HEK293 (cell line): ENCODE results near the gene PEAK3.
A peak's percentile ranks its signal among the peaks of the same experiment; 100 is the strongest.

Experiments
- CTCF ChIA-PET: fragments of 350-600 bp; formaldehyde crosslinking; extraction: SDS; loops from one replicate; lab custom pipeline; 2021; ENCODE audit warnings: antibody characterized with exemption; lab: Yijun Ruan, JAX
- POLR2A ChIA-PET: fragments of 300-600 bp; formaldehyde crosslinking; extraction: SDS; loops from one replicate; lab custom pipeline; 2020; ENCODE audit warnings: antibody characterized with exemption, inconsistent platforms; lab: Yijun Ruan, JAX
- H3K27ac ChIP-seq: fragments of 200-500 bp; sonication (Bioruptor generic); 2 replicates; pipeline ENCODE4 v1.5.1; 2014; ENCODE audit warnings: low read depth, low read length, control low read depth, inconsistent platforms; ENCODE audit errors: extremely low read depth
- H3K36me3 ChIP-seq, 2 experiments: fragments of 200-500 bp in 1 of 2; sonication (Bioruptor generic) in 1 of 2; 1 replicate in 1 of 2; 2 replicates in 1 of 2; pipeline ENCODE4 v1.5.1; 2014 to 2017; ENCODE audit warnings: inconsistent platforms in 2 of 2, low read length in 2 of 2; ENCODE audit not compliant: control insufficient read depth in 2 of 2, insufficient read depth in 1 of 2
- H3K4me1 ChIP-seq: fragments of 200-500 bp; sonication (Bioruptor generic); 2 replicates; pipeline ENCODE4 v1.5.1; 2014; ENCODE audit warnings: mild to moderate bottlenecking, low read length, inconsistent platforms; ENCODE audit not compliant: control insufficient read depth, insufficient read depth
- H3K4me3 ChIP-seq: 2 replicates; pipeline ENCODE4 v1.5.1; 2011; ENCODE audit warnings: low read depth, mild to moderate bottlenecking, control low read depth, low read length, moderate library complexity
- H3K9me3 ChIP-seq: fragments of 200-500 bp; sonication (Bioruptor generic); 2 replicates; pipeline ENCODE4 v1.5.1; 2014; ENCODE audit warnings: low read depth, low read length, inconsistent platforms; ENCODE audit not compliant: control insufficient read depth, insufficient read depth
- GFI1B ChIP-seq: fragments of 450-650 bp; formaldehyde crosslinking; IDR thresholded peaks from 2 replicates; pipeline ENCODE4 v1.5.1; 2016; ENCODE audit warnings: missing biosample characterization, missing genetic modification characterization
- GLIS1 ChIP-seq: fragments of 450-650 bp; formaldehyde crosslinking; IDR thresholded peaks from 2 replicates; pipeline ENCODE4 v1.5.1; 2016; ENCODE audit warnings: missing biosample characterization, missing genetic modification characterization
- GLIS2 ChIP-seq: fragments of 450-650 bp; formaldehyde crosslinking; IDR thresholded peaks from 2 replicates; pipeline ENCODE4 v1.5.1; 2016; ENCODE audit warnings: missing biosample characterization, missing genetic modification characterization
- HIC1 ChIP-seq: fragments of 450-650 bp; formaldehyde crosslinking; IDR thresholded peaks from 2 replicates; pipeline ENCODE4 v1.5.1; 2016; ENCODE audit warnings: missing biosample characterization, missing genetic modification characterization
- IKZF3 ChIP-seq: fragments of 450-650 bp; IDR thresholded peaks from 2 replicates; pipeline ENCODE4 v1.5.0; 2018; ENCODE audit warnings: missing biosample characterization, mild to moderate bottlenecking, missing genetic modification characterization, moderate library complexity
- OVOL3 ChIP-seq: fragments of 450-650 bp; formaldehyde crosslinking; IDR thresholded peaks from 2 replicates; pipeline ENCODE4 v1.5.1; 2016; ENCODE audit warnings: missing biosample characterization, missing genetic modification characterization
- SP2 ChIP-seq: fragments of 450-650 bp; formaldehyde crosslinking; IDR thresholded peaks from 2 replicates; pipeline ENCODE4 v1.5.1; 2016; ENCODE audit warnings: missing biosample characterization, missing genetic modification characterization
- SP7 ChIP-seq: fragments of 450-650 bp; formaldehyde crosslinking; IDR thresholded peaks from 2 replicates; pipeline ENCODE4 v1.5.1; 2016; ENCODE audit warnings: missing biosample characterization, missing genetic modification characterization
- TCF7L2 ChIP-seq: IDR thresholded peaks from 2 replicates; pipeline ENCODE4 v1.6.1; 2011; ENCODE audit warnings: low read depth, mild to moderate bottlenecking, inconsistent platforms, low read length, moderate library complexity, borderline replicate concordance
- ZBTB10 ChIP-seq: fragments of 450-650 bp; formaldehyde crosslinking; IDR thresholded peaks from 2 replicates; pipeline ENCODE4 v1.5.1; 2016; ENCODE audit warnings: missing biosample characterization, missing genetic modification characterization
- ZBTB21 ChIP-seq: fragments of 450-650 bp; formaldehyde crosslinking; IDR thresholded peaks from 2 replicates; pipeline ENCODE4 v1.5.1; 2017; ENCODE audit warnings: missing biosample characterization, missing genetic modification characterization
- ZEB2 ChIP-seq: fragments of 450-650 bp; formaldehyde crosslinking; IDR thresholded peaks from 2 replicates; pipeline ENCODE4 v1.5.1; 2016; ENCODE audit warnings: missing biosample characterization, missing genetic modification characterization
- ZNF157 ChIP-seq: fragments of 450-650 bp; formaldehyde crosslinking; IDR thresholded peaks from 2 replicates; pipeline ENCODE4 v1.5.1; 2016; ENCODE audit warnings: missing biosample characterization, missing genetic modification characterization
- ZNF202 ChIP-seq: fragments of 450-650 bp; formaldehyde crosslinking; IDR thresholded peaks from 2 replicates; pipeline ENCODE4 v1.5.1; 2016; ENCODE audit warnings: missing biosample characterization, missing genetic modification characterization, borderline replicate concordance
- ZNF214 ChIP-seq: fragments of 450-650 bp; formaldehyde crosslinking; IDR thresholded peaks from 2 replicates; pipeline ENCODE4 v1.5.1; 2017; ENCODE audit warnings: missing biosample characterization, mild to moderate bottlenecking, missing genetic modification characterization, borderline replicate concordance
- ZNF223 ChIP-seq: fragments of 450-650 bp; formaldehyde crosslinking; IDR thresholded peaks from 2 replicates; pipeline ENCODE4 v1.5.1; 2016; ENCODE audit warnings: missing biosample characterization, missing genetic modification characterization
- ZNF248 ChIP-seq: fragments of 450-650 bp; formaldehyde crosslinking; IDR thresholded peaks from 2 replicates; pipeline ENCODE4 v1.5.1; 2017; ENCODE audit warnings: missing biosample characterization, missing genetic modification characterization
- ZNF391 ChIP-seq: fragments of 450-650 bp; formaldehyde crosslinking; IDR thresholded peaks from 2 replicates; pipeline ENCODE4 v1.5.1; 2016; ENCODE audit warnings: low read depth, missing biosample characterization, missing genetic modification characterization, borderline replicate concordance
- ZNF510 ChIP-seq: fragments of 450-650 bp; formaldehyde crosslinking; IDR thresholded peaks from 2 replicates; pipeline ENCODE4 v1.5.1; 2018; ENCODE audit warnings: mild to moderate bottlenecking, missing genetic modification characterization, missing biosample characterization; ENCODE audit not compliant: insufficient replicate concordance
- ZNF560 ChIP-seq: fragments of 450-650 bp; formaldehyde crosslinking; IDR thresholded peaks from 2 replicates; pipeline ENCODE4 v1.5.1; 2017; ENCODE audit warnings: missing biosample characterization, missing genetic modification characterization, borderline replicate concordance
- ZNF621 ChIP-seq: fragments of 450-650 bp; formaldehyde crosslinking; IDR thresholded peaks from 2 replicates; pipeline ENCODE4 v1.5.1; 2017; ENCODE audit warnings: missing biosample characterization, missing genetic modification characterization
- ZNF623 ChIP-seq: fragments of 450-650 bp; formaldehyde crosslinking; IDR thresholded peaks from 2 replicates; pipeline ENCODE4 v1.5.1; 2016; ENCODE audit warnings: missing biosample characterization, missing genetic modification characterization
- ZNF624 ChIP-seq: fragments of 450-650 bp; formaldehyde crosslinking; IDR thresholded peaks from 2 replicates; pipeline ENCODE4 v1.5.1; 2017; ENCODE audit warnings: missing biosample characterization, missing genetic modification characterization
- ZNF629 ChIP-seq: fragments of 450-650 bp; formaldehyde crosslinking; IDR thresholded peaks from 2 replicates; pipeline ENCODE4 v1.5.1; 2017; ENCODE audit warnings: missing biosample characterization, missing genetic modification characterization
- ZNF747 ChIP-seq: fragments of 450-650 bp; formaldehyde crosslinking; IDR thresholded peaks from 2 replicates; pipeline ENCODE4 v1.5.1; 2016; ENCODE audit warnings: missing biosample characterization, missing genetic modification characterization
- ZSCAN30 ChIP-seq: fragments of 450-650 bp; IDR thresholded peaks from 2 replicates; pipeline ENCODE4 v1.5.1; 2018; ENCODE audit warnings: missing biosample characterization, mild to moderate bottlenecking, missing genetic modification characterization, moderate library complexity
- TF ChIP-seq, protein P1 (sequence below): fragments of 450-650 bp; formaldehyde crosslinking; IDR thresholded peaks from 2 replicates; pipeline ENCODE4 v1.5.0; 2017; ENCODE audit warnings: missing biosample characterization, missing genetic modification characterization, borderline replicate concordance
- TF ChIP-seq, protein P2 (sequence below): fragments of 450-650 bp; formaldehyde crosslinking; IDR thresholded peaks from 2 replicates; pipeline ENCODE4 v1.5.1; 2016; ENCODE audit warnings: missing biosample characterization, missing genetic modification characterization
- TF ChIP-seq, protein P3 (sequence below): fragments of 450-650 bp; formaldehyde crosslinking; IDR thresholded peaks from 2 replicates; pipeline ENCODE4 v1.5.1; 2016; ENCODE audit warnings: missing biosample characterization, missing genetic modification characterization

The PEAK3 gene

DNA sequence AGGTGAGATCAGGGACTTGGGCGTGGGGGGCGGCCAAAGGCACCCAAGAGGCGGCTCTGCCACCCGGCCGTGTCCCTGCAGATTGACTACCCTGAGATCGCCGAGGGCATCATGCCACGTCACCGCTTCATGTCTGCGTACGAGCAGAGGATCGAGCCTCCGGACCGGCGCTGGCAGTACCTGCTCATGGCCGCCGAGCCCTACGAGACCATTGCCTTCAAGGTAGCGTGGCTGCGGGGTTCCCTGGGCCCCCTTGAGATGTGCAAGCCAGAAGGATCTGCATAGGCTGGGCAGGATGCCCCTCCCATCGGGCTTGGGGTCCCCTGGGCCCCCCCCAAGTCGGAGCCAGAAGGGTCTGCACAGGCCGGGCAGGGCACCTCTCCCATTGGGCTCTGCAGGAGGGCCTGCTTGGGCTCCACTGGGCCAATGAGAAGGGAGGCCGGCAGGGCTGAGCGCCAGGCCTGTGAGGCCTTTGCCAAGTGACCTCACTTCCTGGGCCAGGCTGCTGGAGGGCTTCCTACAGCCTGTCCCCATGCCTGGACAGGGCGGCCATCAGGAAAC lies 35.1 kb downstream of the PEAK3 start:
- ChIA-PET CTCF (no interaction called here), POLR2A (no interaction called here)
- Histone ChIP-seq H3K27ac (0 out of 2 replicates have a peak overlapping the region, but pooled peaks have one; percentile 16), H3K4me3 (no peak overlapping the region), H3K36me3 (peaks cover 10 to 71% of the 10 kb centered on the region in 2 experiments), H3K9me3 (no peaks in the 10 kb centered on the region), H3K4me1 (no peaks in the 10 kb centered on the region)
- TF ChIP-seq GLIS1 = peak; percentile 91
- no peak for TF ChIP-seq ZNF391 (tag by site-specific recombination)
- TF ChIP-seq ZNF747 (tag by site-specific recombination) = no peak
- no peak for TF ChIP-seq ZNF214
- TF ChIP-seq, protein P1, sequence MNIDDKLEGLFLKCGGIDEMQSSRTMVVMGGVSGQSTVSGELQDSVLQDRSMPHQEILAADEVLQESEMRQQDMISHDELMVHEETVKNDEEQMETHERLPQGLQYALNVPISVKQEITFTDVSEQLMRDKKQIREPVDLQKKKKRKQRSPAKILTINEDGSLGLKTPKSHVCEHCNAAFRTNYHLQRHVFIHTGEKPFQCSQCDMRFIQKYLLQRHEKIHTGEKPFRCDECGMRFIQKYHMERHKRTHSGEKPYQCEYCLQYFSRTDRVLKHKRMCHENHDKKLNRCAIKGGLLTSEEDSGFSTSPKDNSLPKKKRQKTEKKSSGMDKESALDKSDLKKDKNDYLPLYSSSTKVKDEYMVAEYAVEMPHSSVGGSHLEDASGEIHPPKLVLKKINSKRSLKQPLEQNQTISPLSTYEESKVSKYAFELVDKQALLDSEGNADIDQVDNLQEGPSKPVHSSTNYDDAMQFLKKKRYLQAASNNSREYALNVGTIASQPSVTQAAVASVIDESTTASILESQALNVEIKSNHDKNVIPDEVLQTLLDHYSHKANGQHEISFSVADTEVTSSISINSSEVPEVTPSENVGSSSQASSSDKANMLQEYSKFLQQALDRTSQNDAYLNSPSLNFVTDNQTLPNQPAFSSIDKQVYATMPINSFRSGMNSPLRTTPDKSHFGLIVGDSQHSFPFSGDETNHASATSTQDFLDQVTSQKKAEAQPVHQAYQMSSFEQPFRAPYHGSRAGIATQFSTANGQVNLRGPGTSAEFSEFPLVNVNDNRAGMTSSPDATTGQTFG (tag by site-specific recombination) = no peak
- no peak for TF ChIP-seq TCF7L2
- peak; percentile 73; the same call in 1 of the 2 replicates for TF ChIP-seq ZBTB10 (tag by site-specific recombination)
- TF ChIP-seq ZNF624 (tag by site-specific recombination) = no peak
- TF ChIP-seq ZNF157 (tag by site-specific recombination) = no peak
- TF ChIP-seq ZNF629 = peak; percentile 14; the same call in 1 of the 2 replicates
- peak; percentile 52 for TF ChIP-seq SP2
- TF ChIP-seq HIC1 = no peak
- no peak for TF ChIP-seq ZNF202
- TF ChIP-seq ZNF623 (tag by site-specific recombination) = no peak
- TF ChIP-seq IKZF3 (tag by site-specific recombination) = no peak
- peak; percentile 72; the same call in 1 of the 2 replicates for TF ChIP-seq ZNF223 (tag by site-specific recombination)
- no peak for TF ChIP-seq ZBTB21
- TF ChIP-seq ZNF621 (tag by site-specific recombination) = no peak
- TF ChIP-seq ZNF248 (tag by site-specific recombination) = no peak
- TF ChIP-seq, protein P2, sequence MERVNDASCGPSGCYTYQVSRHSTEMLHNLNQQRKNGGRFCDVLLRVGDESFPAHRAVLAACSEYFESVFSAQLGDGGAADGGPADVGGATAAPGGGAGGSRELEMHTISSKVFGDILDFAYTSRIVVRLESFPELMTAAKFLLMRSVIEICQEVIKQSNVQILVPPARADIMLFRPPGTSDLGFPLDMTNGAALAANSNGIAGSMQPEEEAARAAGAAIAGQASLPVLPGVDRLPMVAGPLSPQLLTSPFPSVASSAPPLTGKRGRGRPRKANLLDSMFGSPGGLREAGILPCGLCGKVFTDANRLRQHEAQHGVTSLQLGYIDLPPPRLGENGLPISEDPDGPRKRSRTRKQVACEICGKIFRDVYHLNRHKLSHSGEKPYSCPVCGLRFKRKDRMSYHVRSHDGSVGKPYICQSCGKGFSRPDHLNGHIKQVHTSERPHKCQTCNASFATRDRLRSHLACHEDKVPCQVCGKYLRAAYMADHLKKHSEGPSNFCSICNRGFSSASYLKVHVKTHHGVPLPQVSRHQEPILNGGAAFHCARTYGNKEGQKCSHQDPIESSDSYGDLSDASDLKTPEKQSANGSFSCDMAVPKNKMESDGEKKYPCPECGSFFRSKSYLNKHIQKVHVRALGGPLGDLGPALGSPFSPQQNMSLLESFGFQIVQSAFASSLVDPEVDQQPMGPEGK (tag by site-specific recombination) = peak; percentile 51; the same call in 1 of the 2 replicates
- TF ChIP-seq ZNF560 (tag by site-specific recombination) = no peak
- TF ChIP-seq, protein P3, sequence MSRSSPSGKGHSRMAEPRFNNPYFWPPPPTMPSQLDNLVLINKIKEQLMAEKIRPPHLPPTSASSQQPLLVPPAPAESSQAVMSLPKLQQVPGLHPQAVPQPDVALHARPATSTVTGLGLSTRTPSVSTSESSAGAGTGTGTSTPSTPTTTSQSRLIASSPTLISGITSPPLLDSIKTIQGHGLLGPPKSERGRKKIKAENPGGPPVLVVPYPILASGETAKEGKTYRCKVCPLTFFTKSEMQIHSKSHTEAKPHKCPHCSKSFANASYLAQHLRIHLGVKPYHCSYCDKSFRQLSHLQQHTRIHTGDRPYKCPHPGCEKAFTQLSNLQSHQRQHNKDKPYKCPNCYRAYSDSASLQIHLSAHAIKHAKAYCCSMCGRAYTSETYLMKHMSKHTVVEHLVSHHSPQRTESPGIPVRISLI (tag by site-specific recombination) = no peak
- no peak for TF ChIP-seq SP7
- no peak for TF ChIP-seq GLIS2 (tag by site-specific recombination)
- TF ChIP-seq OVOL3 (tag by site-specific recombination) = no peak
- no peak for TF ChIP-seq ZEB2 (tag by site-specific recombination)
- TF ChIP-seq GFI1B (tag by site-specific recombination) = no peak
- TF ChIP-seq ZSCAN30 (tag by site-specific recombination) = no peak
- no peak for TF ChIP-seq ZNF510
